DMS53 treated with DMSO at 0.1 percent for 48 hours (cell line): ENCODE results near the gene PLAGL1.
"Not testable (repeated sequence)": the region's sequence is repeated elsewhere in the genome, so short reads cannot be mapped to it uniquely, and the experiment has no call there.

ENCODE experiments used
- DNase-seq: peaks from one replicate; lab custom pipeline; 2025; ENCODE audit not compliant: unreplicated experiment; lab: John Stamatoyannopoulos, UW

Gene PLAGL1

DNA sequence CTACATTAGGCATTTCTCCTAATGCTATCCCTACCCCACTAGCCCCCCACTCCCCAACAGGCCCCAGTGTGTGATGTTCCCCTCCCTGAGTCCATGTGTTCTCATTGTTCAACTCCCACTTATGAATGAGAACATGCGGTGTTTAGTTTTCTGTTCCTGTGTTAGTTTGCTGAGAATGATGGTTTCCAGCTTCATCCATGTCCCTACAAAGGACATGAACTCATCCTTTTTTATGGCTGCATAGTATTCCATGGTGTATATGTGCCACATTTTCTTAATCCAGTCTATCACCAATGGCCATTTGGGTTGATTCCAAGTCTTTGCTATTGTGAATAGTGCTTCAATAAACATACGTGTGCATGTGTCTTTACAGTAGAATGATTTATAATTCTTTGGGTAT is 1.6 kb upstream of the PLAGL1 start:
- not testable (repeated sequence) for DNase-seq

DNA sequence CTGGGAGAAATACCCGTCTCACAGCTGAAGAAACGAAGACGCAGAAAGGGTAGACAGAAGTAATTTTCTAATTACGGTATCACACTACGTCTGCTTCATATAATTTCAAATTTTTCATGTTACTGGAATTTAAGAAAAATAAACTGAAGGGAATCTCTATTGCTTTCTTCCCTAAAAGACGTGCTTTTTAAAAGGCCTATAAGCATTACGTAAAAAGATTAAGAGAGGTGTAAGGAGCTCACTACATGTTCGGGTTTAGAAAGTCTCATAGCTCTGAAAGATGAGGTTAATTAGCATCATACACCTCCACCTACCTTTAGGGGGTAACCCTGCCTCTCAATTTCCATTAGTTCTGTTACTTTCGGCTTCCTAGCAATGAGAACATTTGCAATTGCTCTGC is 787 bp upstream of the PLAGL1 start:
- DNase-seq: no peak

- no peak for DNase-seq
Measured at GRCh38 chr6:144007478-144008119, 460 bp downstream of the PLAGL1 start.

DNA sequence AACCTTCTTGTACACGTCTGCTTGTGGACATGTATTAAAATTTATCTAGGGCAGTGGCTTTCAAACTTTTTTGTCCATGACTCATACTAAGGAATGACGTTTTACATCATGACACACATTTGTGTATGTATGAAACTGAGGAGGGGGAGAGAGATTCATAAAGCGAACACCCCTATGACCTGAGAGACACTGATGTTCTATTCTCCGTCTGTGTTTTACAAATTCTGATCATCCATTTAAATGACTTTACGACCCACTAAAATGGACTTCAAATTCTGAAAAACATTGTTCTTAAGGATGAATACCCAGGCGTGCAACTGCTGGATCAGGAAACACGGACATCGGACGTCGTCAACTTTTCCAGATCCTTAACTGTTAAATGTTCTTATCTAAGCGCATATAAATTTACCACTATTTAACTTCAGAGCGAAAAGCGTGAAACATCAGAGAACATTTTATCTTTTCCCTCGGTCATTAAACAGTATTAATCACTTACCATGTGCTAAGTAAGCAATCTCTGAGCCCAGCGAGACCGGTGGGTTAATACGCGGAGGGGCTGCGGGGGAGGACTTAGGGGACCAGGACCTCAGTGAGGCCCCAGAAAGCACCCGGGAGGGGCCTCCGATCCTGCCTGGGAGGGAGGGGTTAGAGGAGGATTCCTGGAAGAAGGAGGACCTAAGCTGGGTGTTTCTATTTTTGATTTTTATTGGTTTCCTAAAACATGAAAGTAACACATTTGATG is 1.2 kb downstream of the PLAGL1 start:
- DNase-seq: no peak

DNA sequence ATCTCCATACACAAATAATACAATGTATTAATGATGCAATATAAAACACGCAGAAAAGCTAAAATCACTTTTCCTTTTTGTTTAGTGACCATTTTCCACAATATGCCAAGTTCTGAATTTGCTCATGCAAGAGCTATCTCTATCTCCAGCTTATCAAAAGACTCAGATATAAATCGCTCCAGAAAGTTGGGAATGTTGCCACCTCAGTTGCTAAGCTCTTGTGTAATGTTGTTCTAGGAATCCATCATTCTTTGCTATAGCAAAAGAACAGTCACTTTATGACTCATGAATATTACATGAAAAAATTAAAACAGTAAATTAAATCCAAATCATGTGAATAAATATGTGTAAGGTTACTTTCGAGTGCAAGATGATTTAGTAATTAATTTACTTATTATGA is 8.7 kb downstream of the PLAGL1 start:
- DNase-seq: no peak

- no peak for DNase-seq
Measured at GRCh38 chr6:143998686-143999085, 9.4 kb downstream of the PLAGL1 start.

- no peak for DNase-seq
Measured at GRCh38 chr6:143993965-143994646, 14.0 kb downstream of the PLAGL1 start.

GRCh38 chr6:143992285-143992684 is 15.8 kb downstream of the PLAGL1 start:
- no peak for DNase-seq

- DNase-seq: no peak
Measured at GRCh38 chr6:143986463-143987065, 21.5 kb downstream of the PLAGL1 start.

DNA sequence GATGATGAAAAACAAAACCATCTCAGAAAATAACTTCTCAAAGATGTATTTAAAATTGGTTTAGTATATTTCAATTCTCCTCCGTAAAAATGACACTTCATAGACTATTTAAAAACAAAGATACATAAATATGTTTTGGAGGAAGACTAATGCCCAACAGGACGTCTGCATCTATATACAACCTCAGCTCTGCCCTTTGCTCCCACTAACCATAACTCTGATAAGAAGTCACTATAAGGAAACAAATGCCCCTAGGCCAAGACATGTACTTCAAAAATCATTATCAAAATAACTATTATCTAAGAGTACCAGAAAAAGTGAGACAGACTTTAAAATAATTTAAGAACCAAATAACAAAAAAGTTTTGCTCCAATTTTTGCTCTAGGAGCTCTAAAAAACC is 23.4 kb downstream of the PLAGL1 start:
- no peak for DNase-seq

DNA sequence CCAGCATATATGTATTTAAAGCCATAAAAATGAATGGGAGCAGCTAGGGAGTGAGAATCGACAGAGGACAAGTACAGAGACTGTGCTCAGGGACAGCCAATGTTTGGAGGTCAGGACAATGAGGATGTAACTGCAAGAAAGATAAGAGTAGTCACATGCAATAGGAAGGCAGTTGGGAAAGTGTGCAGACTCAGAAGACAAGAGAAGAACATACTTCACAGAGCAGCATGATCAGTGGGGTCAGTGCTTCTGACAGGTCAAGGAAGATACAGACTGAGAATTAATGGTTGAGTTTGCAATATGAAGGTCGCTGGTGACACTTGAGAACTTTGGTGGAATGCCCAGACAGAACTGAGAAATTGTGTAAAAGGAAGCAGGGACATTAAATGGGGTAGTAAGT is 25.1 kb downstream of the PLAGL1 start:
- DNase-seq: no peak

- no peak for DNase-seq
Measured at GRCh38 chr6:143980921-143981320, 27.1 kb downstream of the PLAGL1 start.

DNA sequence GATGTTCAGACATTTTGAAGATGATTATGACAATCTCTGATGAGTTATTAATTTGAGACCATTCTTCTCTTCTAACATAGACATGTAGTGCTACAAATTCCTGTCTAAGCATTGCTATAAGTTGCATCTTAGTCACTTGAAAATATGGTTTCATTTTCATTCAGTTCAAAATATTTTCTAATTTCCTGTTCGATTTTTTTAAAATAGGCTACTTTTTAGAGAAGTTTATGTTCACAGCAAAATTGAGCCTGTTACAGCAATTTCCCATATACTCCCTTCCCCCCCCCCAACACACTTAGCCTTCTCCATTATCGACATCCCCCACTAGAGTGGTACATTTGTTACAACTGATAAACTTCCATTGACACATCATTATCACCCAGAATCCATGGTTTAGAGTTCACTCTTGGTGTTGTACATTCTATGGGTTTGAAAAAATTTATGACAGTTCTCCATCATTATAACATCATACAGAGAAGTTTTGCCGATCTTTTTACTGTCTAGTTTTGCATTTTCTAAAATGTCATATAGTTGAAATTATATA is 31.2 kb downstream of the PLAGL1 start:
- no peak for DNase-seq

DNA sequence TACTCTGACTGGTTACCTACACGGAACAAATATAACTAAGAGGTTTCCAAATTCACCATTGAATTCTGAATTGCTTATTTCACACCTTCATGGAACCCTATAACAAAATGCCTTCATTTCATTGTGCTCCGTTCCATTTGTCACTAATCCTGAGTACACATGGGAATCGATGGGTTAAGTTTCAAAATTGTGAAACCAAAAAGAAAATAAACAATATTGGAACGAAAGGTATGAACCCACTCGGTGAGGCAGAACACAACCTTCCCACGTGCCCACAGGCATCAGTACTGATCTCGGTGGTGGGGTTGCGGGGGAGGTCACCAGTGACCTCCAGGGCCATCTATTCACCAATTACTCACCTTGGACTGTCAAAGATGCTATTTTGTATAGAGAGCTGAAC is 34.0 kb downstream of the PLAGL1 start:
- no peak for DNase-seq

GRCh38 chr6:143973097-143973966 is 34.7 kb downstream of the PLAGL1 start:
- DNase-seq: no peak

DNA sequence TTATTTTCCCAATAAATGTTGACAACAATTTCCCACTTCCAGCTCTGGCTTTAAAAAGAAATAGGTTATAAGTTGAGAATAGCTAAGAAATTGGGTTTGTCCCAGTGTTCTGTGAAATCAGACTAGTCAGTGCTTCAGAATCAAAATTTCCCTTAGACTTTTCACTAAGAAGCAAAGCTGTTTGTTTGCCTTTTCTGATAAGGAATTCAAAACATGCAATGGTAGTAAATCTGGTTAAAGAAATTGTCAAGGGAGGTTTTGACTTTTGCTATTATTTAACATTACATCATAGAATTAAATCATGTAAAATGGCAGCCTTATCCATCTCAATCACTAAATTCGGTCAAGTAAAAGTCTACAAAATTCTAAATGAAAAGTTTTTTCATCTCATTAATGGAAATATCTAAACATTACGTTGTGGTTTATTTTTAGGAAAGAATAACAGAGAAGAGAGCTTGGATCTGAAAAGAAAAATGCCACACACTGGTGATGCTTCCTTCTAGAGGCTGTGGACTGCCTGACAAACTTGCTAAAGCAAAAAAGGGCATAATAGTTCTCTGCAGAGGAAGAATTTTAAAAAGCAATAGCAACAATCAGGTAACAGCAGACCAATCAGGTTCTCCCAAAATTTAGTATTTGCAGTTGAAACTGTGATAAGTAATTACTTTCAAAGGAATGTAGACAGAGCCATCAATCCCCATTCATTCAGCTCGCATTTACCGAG is 36.4 kb downstream of the PLAGL1 start:
- DNase-seq: no peak

DNA sequence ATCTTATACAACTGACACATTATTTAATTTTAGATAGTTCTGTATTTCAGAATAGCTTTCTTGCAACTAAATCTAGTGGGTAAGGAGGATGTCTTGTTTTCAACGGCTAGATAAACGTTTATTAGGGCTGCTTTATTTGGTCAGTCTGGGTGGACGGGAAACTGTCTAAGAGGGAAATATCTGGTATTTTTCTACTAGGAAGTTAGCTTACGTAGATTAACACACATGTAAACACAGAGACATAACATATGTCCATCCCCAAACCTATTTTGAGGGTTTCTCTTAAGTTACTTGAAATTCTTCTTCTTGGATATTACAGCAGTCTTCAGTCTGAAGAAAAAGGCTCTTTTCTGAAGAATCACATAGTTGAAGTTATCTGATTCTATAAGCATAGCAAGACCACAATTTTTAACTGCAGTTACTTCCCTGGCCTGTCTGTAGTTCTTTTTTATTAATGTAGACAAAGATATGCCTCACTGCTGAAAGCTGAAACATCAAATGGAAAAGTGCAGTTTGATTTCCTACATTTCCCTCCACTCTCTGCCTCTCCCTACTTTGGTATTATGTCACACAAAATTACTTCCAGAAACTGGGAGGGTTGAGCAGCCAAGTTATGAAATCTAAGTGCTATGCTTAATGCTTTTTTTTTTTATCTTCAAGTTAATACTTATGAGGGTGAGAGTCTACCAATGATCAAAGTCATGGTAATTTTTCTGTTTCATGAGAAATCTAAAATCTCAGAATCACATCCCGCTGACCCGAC is 37.4 kb downstream of the PLAGL1 start:
- DNase-seq: no peak

DNA sequence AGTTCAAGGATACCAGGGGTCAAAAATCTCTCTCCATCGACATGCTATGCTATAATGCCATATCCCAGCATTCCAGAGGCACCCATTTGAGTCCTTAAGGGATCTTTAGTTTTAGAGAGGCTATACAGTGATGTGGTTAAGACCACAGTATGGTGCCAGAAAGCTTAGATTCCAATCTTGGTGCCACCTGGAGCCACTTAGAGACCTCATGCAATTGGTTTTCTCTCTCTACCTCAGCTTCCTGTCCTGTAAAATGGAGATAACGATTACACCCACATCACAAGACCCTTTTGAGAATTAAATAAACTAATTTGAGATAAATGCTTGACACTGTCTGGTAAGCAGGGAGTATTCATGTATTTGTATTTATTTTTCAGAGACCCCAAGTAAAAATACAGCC is 39.0 kb downstream of the PLAGL1 start:
- no peak for DNase-seq

GRCh38 chr6:143967706-143968376 is 40.2 kb downstream of the PLAGL1 start:
- no peak for DNase-seq
